HCT116 (cell line): ENCODE data around the gene CSF2RB. TPM values are rescaled to one million over a fixed set of nuclear protein-coding genes. Genes with fewer than 3 reads are reported as not detected.

Experiments used
- ATAC-seq: fragments of 200-7000 bp; cut with Tn5 transposase; 2 replicates; pipeline ENCODE4 v1.9.1; 2020; ENCODE audit warnings: mild to moderate bottlenecking, moderate library complexity
- BruUV-seq: library from RNA; stranded (reverse); fragments of 400-500 nt; replicated peaks from 2 replicates; lab custom pipeline; 2021; lab: Mats Ljungman, UMichigan
- CTCF ChIA-PET: fragments of 300-600 bp; sonication (Branson Sonifier 250); formaldehyde crosslinking; loops from one replicate; lab custom pipeline; 2021; ENCODE audit warnings: antibody characterized with exemption; lab: Charles Lee
- POLR2A ChIA-PET: fragments of 300-600, 350-600 bp; sonication (Branson Sonifier 250); formaldehyde crosslinking; loops from one replicate; lab custom pipeline; 2021; ENCODE audit warnings: antibody characterized with exemption; lab: Charles Lee
- RAD21 ChIA-PET, 2 experiments: fragments of 300-600 bp; sonication (Branson Sonifier 250); formaldehyde crosslinking; loops; one replicate each; lab custom pipeline; 2023; ENCODE audit warnings: low total read pairs in 2 of 2; ENCODE audit not compliant: uncharacterized antibody in 2 of 2, unreplicated experiment in 2 of 2, low non-redundant PET in 1 of 2; lab: Charles Lee
- DNase-seq: peaks from one replicate; pipeline ENCODE4 v3.0.0-alpha.2; 2010; ENCODE audit warnings: low read depth, low spot score
- H2AFZ ChIP-seq: fragments of 200-600 bp; shearing (Covaris generic), sonication (generic); 2 replicates; pipeline ENCODE4 v1.6.1; 2017; ENCODE audit warnings: low read depth, mixed run types, mixed read lengths, antibody characterized with exemption, low read length; ENCODE audit not compliant: poor library complexity, severe bottlenecking
- H3K27ac ChIP-seq: 2 replicates; pipeline ENCODE4 v1.5.1; 2012; ENCODE audit warnings: low read depth, low read length
- H3K27me3 ChIP-seq: fragments of 200-600 bp; sonication (generic); 2 replicates; pipeline ENCODE4 v1.6.1; 2016; ENCODE audit warnings: mixed run types, low read length, mixed read lengths; ENCODE audit not compliant: insufficient read depth
- H3K36me3 ChIP-seq, 2 experiments: fragments of 200-500 bp in 1 of 2; fragments of 200-600 bp in 1 of 2; sonication (Bioruptor generic) in 1 of 2; sonication (generic) in 1 of 2; 2 replicates each; pipeline versions ENCODE4 v1.5.1 to v1.6.1; 2014 to 2016; ENCODE audit warnings: low read length in 2 of 2, inconsistent platforms in 1 of 2, mixed read lengths in 1 of 2, mixed run types in 1 of 2; ENCODE audit not compliant: insufficient read depth in 2 of 2, control insufficient read depth in 1 of 2
- H3K4me1 ChIP-seq, 2 experiments: fragments of 200-600 bp in 1 of 2; sonication (generic) in 1 of 2; 2 replicates each; pipeline versions ENCODE4 v1.5.1 to v1.6.1; 2012 to 2017; ENCODE audit warnings: low read length in 2 of 2, inconsistent platforms in 1 of 2, mild to moderate bottlenecking in 1 of 2, mixed read lengths in 1 of 2, mixed run types in 1 of 2, moderate library complexity in 1 of 2; ENCODE audit not compliant: insufficient read depth in 2 of 2, control insufficient read depth in 1 of 2
- H3K4me2 ChIP-seq: fragments of 200-600 bp; sonication (generic); 2 replicates; pipeline ENCODE4 v1.6.1; 2017; ENCODE audit warnings: mixed run types, low read length, mixed read lengths
- H3K4me3 ChIP-seq, 2 experiments: fragments of 200-600 bp in 1 of 2; sonication (generic) in 1 of 2; replicated peaks in 1 of 2; 2 replicates each; pipeline ENCODE4 v1.5.1; 2011 to 2016; ENCODE audit warnings: low read length in 2 of 2, control low read depth in 1 of 2, low read depth in 1 of 2, mild to moderate bottlenecking in 1 of 2, mixed read lengths in 1 of 2, mixed run types in 1 of 2
- H3K79me2 ChIP-seq: fragments of 200-600 bp; sonication (generic); 2 replicates; pipeline ENCODE4 v1.6.1; 2017; ENCODE audit warnings: mild to moderate bottlenecking, mixed run types, low read length, moderate library complexity, mixed read lengths; ENCODE audit not compliant: insufficient read depth
- H3K9ac ChIP-seq: fragments of 200-600 bp; sonication (generic); 2 replicates; pipeline ENCODE4 v1.6.1; 2016; ENCODE audit warnings: low read length, mixed read lengths
- H3K9me2 ChIP-seq: fragments of 200-600 bp; sonication (generic), shearing (Covaris generic); 2 replicates; pipeline ENCODE4 v1.6.1; 2017; ENCODE audit warnings: mixed run types, mild to moderate bottlenecking, moderate library complexity; ENCODE audit not compliant: insufficient read depth
- H3K9me3 ChIP-seq, 2 experiments: fragments of 200-500 bp in 1 of 2; fragments of 200-600 bp in 1 of 2; sonication (Bioruptor generic) in 1 of 2; sonication (generic) in 1 of 2; 2 replicates each; pipeline ENCODE4 v1.6.1; 2014 to 2017; ENCODE audit warnings: low read length in 2 of 2, mixed read lengths in 2 of 2, inconsistent platforms in 1 of 2, low read depth in 1 of 2, mild to moderate bottlenecking in 1 of 2, mixed run types in 1 of 2, moderate library complexity in 1 of 2; ENCODE audit not compliant: control insufficient read depth in 1 of 2, insufficient read depth in 1 of 2
- H4K20me1 ChIP-seq: fragments of 200-600 bp; sonication (generic), shearing (Covaris generic); 2 replicates; pipeline ENCODE4 v1.6.1; 2017; ENCODE audit warnings: mixed run types, mild to moderate bottlenecking, moderate library complexity; ENCODE audit not compliant: insufficient read depth
- ATF3 ChIP-seq: IDR thresholded peaks from 2 replicates; pipeline ENCODE4 v1.6.1; 2012
- CBX3 ChIP-seq: IDR thresholded peaks from 2 replicates; pipeline ENCODE4 v1.6.1; 2012; ENCODE audit warnings: low read depth
- CEBPB ChIP-seq: IDR thresholded peaks from 2 replicates; pipeline ENCODE4 v1.6.1; 2012; ENCODE audit warnings: low read depth
- EZH2 ChIP-seq: fragments of 200-600 bp; sonication (generic); IDR thresholded peaks from 2 replicates; pipeline ENCODE4 v1.6.1; 2017; ENCODE audit warnings: antibody characterized with exemption, mixed run types
- REST ChIP-seq: IDR thresholded peaks from 2 replicates; pipeline ENCODE4 v1.6.1; 2012; ENCODE audit warnings: low read depth
- SRF ChIP-seq: IDR thresholded peaks from 2 replicates; pipeline ENCODE4 v1.6.1; 2012; ENCODE audit warnings: low read depth
- TCF7L2 ChIP-seq: IDR thresholded peaks from 2 replicates; pipeline ENCODE4 v1.7.0; 2011; ENCODE audit warnings: borderline replicate concordance, inconsistent platforms; ENCODE audit not compliant: insufficient read depth, insufficient read length; ENCODE audit errors: extremely low read depth
- ZFX ChIP-seq: fragments of 450-650 bp; IDR thresholded peaks from 2 replicates; pipeline ENCODE4 v1.6.1; 2017
- intact Hi-C: fragments of 100-400 bp; cut with micrococcal nuclease; formaldehyde crosslinking; loops from 2 replicates; pipeline ENCODE4 v1.10.0; 2022
- total RNA-seq: library from RNA; stranded (reverse); gene quantifications from one replicate; pipeline ENCODE4 v1.2.1, GENCODE V29; 2021; ENCODE audit not compliant: unreplicated experiment

The CSF2RB gene
- total RNA-seq, 1 experiment from 2014 or later: 0.10 TPM

- RAD21 ChIA-PET: no interaction called here
Measured at GRCh38 chr22:36953239-36954080, 40.0 kb downstream of the CSF2RB start.

More at GRCh38 chr22:36953239-36954080, 40.0 kb downstream of the CSF2RB start:
- ATAC-seq: no peak
- no peak for TF ChIP-seq TCF7L2
- no peak for TF ChIP-seq ATF3
- TF ChIP-seq REST: no peak
- TF ChIP-seq ZFX: no peak
- no peak for TF ChIP-seq CEBPB
- no peak for TF ChIP-seq EZH2
- no peak for TF ChIP-seq CBX3
- no peak for TF ChIP-seq SRF
- TF ChIP-seq, all 23 proteins: peak for 0
- H3K27me3 ChIP-seq: no peaks in the 10 kb centered on the region
- no peak overlapping the region for H3K4me2 ChIP-seq
- no peak overlapping the region for H3K4me3 ChIP-seq
- no peaks in the 10 kb centered on the region for H4K20me1 ChIP-seq
- H3K79me2 ChIP-seq: no peaks in the 10 kb centered on the region
- H3K36me3 ChIP-seq: peaks cover 0 to 3% of the 10 kb centered on the region in 2 experiments; a peak in 1 of 4 replicates
- no peak overlapping the region for H2AFZ ChIP-seq
- no peak overlapping the region for H3K27ac ChIP-seq
- no peak for DNase-seq
- no peaks in the 10 kb centered on the region for H3K9me3 ChIP-seq
- no peak overlapping the region for H3K9ac ChIP-seq
- H3K9me2 ChIP-seq: no peaks in the 10 kb centered on the region
- no TSS peak for BruUV-seq
- POLR2A ChIA-PET: no interaction called here
- CTCF ChIA-PET: interaction anchor here (1.4 kb wide), 1 partner anchor 10 kb away, joined by 7 read pairs; no protein-coding TSS in a partner anchor
- intact Hi-C loops: no loop called here
- no peaks in the 10 kb centered on the region for H3K4me1 ChIP-seq
